Type B pancreatic cell (in vitro differentiated cells): ENCODE data around the gene SELENON. TPM values are rescaled to one million over a fixed set of nuclear protein-coding genes. Genes with fewer than 3 reads are reported as not detected.

Experiments used
- DNase-seq: peaks from one replicate; pipeline ENCODE4 v3.0.0; 2021; ENCODE audit warnings: mixed read lengths; ENCODE audit not compliant: unreplicated experiment; ENCODE audit errors: extremely low spot score
- H3K27ac Mint-ChIP-seq: 2 replicates; pipeline ENCODE4 v1.8.0; 2021; ENCODE audit warnings: mild to moderate bottlenecking, mixed read lengths
- H3K27me3 Mint-ChIP-seq: 2 replicates; pipeline ENCODE4 v1.8.0; 2021; ENCODE audit warnings: mixed read lengths
- H3K36me3 Mint-ChIP-seq: 2 replicates; pipeline ENCODE4 v1.8.0; 2021; ENCODE audit warnings: mixed read lengths
- H3K4me1 Mint-ChIP-seq: one replicate; pipeline ENCODE4 v1.8.0; 2021; ENCODE audit warnings: mixed read lengths; ENCODE audit not compliant: unreplicated experiment
- H3K4me3 Mint-ChIP-seq: 2 replicates; pipeline ENCODE4 v1.8.0; 2021; ENCODE audit warnings: mild to moderate bottlenecking, mixed read lengths
- H3K9me3 Mint-ChIP-seq: 2 replicates; pipeline ENCODE4 v1.8.0; 2021; ENCODE audit warnings: mixed read lengths
- CTCF ChIP-seq: fragments of 200-600 bp; sonication (generic); conservative IDR thresholded peaks from 2 replicates; pipeline ENCODE4 v1.5.0; 2021; ENCODE audit warnings: antibody characterized with exemption, mild to moderate bottlenecking
- total RNA-seq: library from RNA; stranded (reverse); gene quantifications from 2 replicates; pipeline ENCODE4 v1.2.1, GENCODE V29; 2021; ENCODE audit warnings: low replicate concordance

Gene SELENON
- total RNA-seq, 1 donor from 2014 or later: 68.7 TPM

DNA sequence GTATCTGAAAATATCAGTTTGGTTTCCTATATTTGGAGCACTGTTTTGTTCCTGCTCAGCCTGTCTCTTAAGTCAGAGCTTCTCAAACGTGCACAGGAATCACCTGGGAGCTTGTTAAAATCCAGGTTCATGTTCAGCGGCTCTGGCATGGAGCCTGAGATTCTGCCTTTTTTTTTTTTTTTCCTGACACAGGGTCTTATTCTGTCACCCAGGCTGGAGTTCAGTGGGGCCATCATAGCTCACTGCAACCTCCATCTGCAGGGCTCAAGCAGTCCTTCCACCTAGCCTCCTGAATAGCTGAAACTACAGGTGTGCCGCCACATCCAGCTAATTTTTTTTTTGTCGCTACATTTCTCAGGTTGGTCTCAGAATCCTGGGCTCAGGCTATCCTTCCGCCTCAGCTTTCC, 12.2 kb upstream of the SELENON start:
- TF ChIP-seq CTCF: no peak
- H3K9me3 Mint-ChIP-seq: no peaks in the 10 kb centered on the region
- no peaks in the 10 kb centered on the region for H3K27me3 Mint-ChIP-seq
- H3K4me1 Mint-ChIP-seq: peaks cover 67% of the 10 kb centered on the region
- H3K27ac Mint-ChIP-seq: no peak overlapping the region
- DNase-seq: no peak
- no peaks in the 10 kb centered on the region for H3K36me3 Mint-ChIP-seq
- H3K4me3 Mint-ChIP-seq: no peak overlapping the region

- DNase-seq: no peak
- peaks cover 3% of the 10 kb centered on the region for H3K27me3 Mint-ChIP-seq
- H3K4me1 Mint-ChIP-seq: peaks cover 53% of the 10 kb centered on the region
- no peaks in the 10 kb centered on the region for H3K36me3 Mint-ChIP-seq
- no peak overlapping the region for H3K4me3 Mint-ChIP-seq
- H3K9me3 Mint-ChIP-seq: no peaks in the 10 kb centered on the region
- no peak for TF ChIP-seq CTCF
- no peak overlapping the region for H3K27ac Mint-ChIP-seq
Observed at GRCh38 chr1:25790472-25790871, 9.5 kb upstream of the SELENON start.

DNA sequence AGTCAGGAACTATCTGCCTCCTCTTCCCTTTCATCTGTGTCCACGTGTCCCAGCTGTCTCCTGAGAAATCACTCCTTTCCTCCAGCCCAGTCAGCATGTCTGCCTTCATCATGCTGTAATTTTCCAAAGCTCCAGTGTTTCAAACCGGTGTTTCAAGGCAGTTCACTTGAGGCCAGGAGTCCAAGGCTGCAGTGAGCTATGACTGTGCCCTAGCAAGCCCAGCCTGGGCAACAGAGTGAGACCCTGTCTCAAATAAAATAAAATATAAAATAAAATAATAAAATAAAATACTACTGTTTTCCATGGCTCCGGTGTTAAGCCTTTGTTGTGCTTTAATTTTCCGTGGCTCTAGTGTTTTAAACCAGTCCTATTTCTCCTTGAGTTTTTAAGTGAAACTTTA, 7.9 kb upstream of the SELENON start:
- no peaks in the 10 kb centered on the region for H3K9me3 Mint-ChIP-seq
- TF ChIP-seq CTCF: no peak
- peaks cover 7% of the 10 kb centered on the region for H3K27me3 Mint-ChIP-seq
- DNase-seq: no peak
- no peak overlapping the region for H3K27ac Mint-ChIP-seq
- H3K4me1 Mint-ChIP-seq: peaks cover 47% of the 10 kb centered on the region
- H3K4me3 Mint-ChIP-seq: no peak overlapping the region
- no peaks in the 10 kb centered on the region for H3K36me3 Mint-ChIP-seq

- Mint-ChIP-seq H3K36me3 (no peaks in the 10 kb centered on the region), H3K27ac (no peak overlapping the region), H3K27me3 (peaks cover 7% of the 10 kb centered on the region), H3K4me1 (peaks cover 42% of the 10 kb centered on the region), H3K4me3 (no peak overlapping the region), H3K9me3 (no peaks in the 10 kb centered on the region)
- DNase-seq: no peak
- TF ChIP-seq CTCF: no peak
Observed at GRCh38 chr1:25793585-25794170, 6.3 kb upstream of the SELENON start.

GRCh38 chr1:25794325-25794724, 5.7 kb upstream of the SELENON start:
- Mint-ChIP-seq H3K36me3 (no peaks in the 10 kb centered on the region), H3K4me1 (peaks cover 43% of the 10 kb centered on the region), H3K4me3 (no peak overlapping the region), H3K27me3 (peaks cover 7% of the 10 kb centered on the region), H3K9me3 (no peaks in the 10 kb centered on the region), H3K27ac (no peak overlapping the region)
- no peak for DNase-seq
- TF ChIP-seq CTCF: no peak

DNA sequence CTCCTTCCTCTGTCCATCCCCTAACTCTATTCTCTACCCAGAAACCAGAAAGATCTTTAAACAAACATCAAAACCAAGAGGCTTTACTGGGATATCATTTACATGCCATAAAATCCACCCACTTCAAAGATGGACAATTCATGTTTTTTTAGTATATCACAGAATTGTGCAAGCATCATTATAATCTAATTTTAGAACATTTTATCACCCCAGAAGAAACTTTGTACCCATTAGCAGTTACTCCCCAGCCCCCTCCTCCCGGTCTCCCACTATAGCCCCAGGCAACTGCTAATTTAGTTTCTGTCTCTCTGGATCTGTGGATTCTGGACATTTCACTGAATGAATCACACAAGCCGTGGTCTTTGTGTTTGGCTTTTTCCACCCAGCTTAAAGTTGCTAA, 4.8 kb upstream of the SELENON start:
- no peaks in the 10 kb centered on the region for H3K9me3 Mint-ChIP-seq
- peak overlapping the region; percentile 14 for H3K27ac Mint-ChIP-seq
- DNase-seq: no peak
- H3K27me3 Mint-ChIP-seq: peaks cover 7% of the 10 kb centered on the region
- TF ChIP-seq CTCF: no peak
- H3K4me3 Mint-ChIP-seq: no peak overlapping the region
- H3K4me1 Mint-ChIP-seq: peaks cover 40% of the 10 kb centered on the region
- H3K36me3 Mint-ChIP-seq: no peaks in the 10 kb centered on the region
